ENCODE data around the gene PATZ1. TPM values are rescaled to one million over a fixed set of nuclear protein-coding genes. Genes with fewer than 3 reads are reported as not detected.
"Not testable (repeated sequence)": the region's sequence is repeated elsewhere in the genome, so short reads cannot be mapped to it uniquely, and the experiment has no call there.

Gene PATZ1
- total and polyA plus RNA-seq, 2 donors (not counting 1 experiment from before 2014, with no cell fraction given): 6.1 to 15.9 TPM

- Histone ChIP-seq H3K36me3 (ENCODE audit: control insufficient read depth, insufficient read depth, low read length) (peaks cover 3% of the 10 kb centered on the region), H4K20me1 (ENCODE audit: control insufficient read depth, extremely low read depth, insufficient read depth, low read length) (no peaks in the 10 kb centered on the region), H3K4me2 (ENCODE audit: extremely low read depth, insufficient read depth, low read length) (no peak overlapping the region), H3K9ac (ENCODE audit: insufficient read depth, low read length) (no peak overlapping the region), H3K9me3 (ENCODE audit: control insufficient read depth, insufficient read depth, low read depth, low read length) (no peaks in the 10 kb centered on the region), H3K79me2 (ENCODE audit: control insufficient read depth, insufficient read depth, low read length) (no peaks in the 10 kb centered on the region), H3K4me1 (ENCODE audit: control insufficient read depth, extremely low read depth, insufficient read depth, low read length) (no peaks in the 10 kb centered on the region), H3K27ac (ENCODE audit: insufficient read depth, low read length) (no peak overlapping the region), H3K4me3 (replicated peaks in 1 of 4; ENCODE audit: control extremely low read depth in 1 of 4, insufficient read depth in 1 of 4, low read depth in 3 of 4, low read length in 4 of 4) (no peak overlapping the region), H2AFZ (ENCODE audit: low read length) (no peak overlapping the region), H3K27me3 (ENCODE audit: control insufficient read depth, insufficient read depth, low read length) (no peaks in the 10 kb centered on the region)
- no peak for DNase-seq (ENCODE audit: low read depth in 2 of 2)
- TF ChIP-seq EZH2 (IDR thresholded peaks at IDR 0.05; ENCODE audit: low read length, missing control alignments): no peak
- TF ChIP-seq, protein P1, sequence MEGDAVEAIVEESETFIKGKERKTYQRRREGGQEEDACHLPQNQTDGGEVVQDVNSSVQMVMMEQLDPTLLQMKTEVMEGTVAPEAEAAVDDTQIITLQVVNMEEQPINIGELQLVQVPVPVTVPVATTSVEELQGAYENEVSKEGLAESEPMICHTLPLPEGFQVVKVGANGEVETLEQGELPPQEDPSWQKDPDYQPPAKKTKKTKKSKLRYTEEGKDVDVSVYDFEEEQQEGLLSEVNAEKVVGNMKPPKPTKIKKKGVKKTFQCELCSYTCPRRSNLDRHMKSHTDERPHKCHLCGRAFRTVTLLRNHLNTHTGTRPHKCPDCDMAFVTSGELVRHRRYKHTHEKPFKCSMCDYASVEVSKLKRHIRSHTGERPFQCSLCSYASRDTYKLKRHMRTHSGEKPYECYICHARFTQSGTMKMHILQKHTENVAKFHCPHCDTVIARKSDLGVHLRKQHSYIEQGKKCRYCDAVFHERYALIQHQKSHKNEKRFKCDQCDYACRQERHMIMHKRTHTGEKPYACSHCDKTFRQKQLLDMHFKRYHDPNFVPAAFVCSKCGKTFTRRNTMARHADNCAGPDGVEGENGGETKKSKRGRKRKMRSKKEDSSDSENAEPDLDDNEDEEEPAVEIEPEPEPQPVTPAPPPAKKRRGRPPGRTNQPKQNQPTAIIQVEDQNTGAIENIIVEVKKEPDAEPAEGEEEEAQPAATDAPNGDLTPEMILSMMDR (conservative IDR thresholded peaks at IDR 0.05 in 1 of 2, IDR thresholded peaks at IDR 0.05 in 1 of 2; ENCODE audit: low read depth in 1 of 2, low read length in 2 of 2): no peak
Measured at GRCh38 chr22:31323578-31324550, 22.3 kb downstream of the PATZ1 start.

DNA sequence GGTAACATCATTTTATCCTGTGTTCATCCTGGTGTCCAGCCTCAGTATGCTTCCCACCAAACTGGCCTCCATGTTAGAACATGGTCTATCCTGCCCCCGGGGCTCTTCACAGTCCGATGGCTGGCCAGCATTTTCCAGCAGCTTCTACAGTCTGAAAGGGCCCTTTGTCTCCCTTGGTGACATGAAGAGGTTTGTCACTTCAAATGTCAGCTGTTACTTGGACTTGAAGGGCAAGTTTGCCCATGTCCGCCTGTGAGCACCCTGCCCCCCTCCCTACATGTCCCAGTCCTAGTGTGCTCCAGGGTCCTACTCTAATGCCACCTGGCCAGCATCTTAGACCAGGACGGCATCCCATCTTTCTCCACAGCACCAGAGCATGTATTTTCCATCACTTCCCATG, 24.7 kb downstream of the PATZ1 start:
- TF ChIP-seq, protein P1 (conservative IDR thresholded peaks at IDR 0.05 in 1 of 2, IDR thresholded peaks at IDR 0.05 in 1 of 2; ENCODE audit: low read depth in 1 of 2, low read length in 2 of 2): no peak
- no peak for TF ChIP-seq EZH2 (IDR thresholded peaks at IDR 0.05; ENCODE audit: low read length, missing control alignments)
- no peak for DNase-seq (ENCODE audit: low read depth in 2 of 2)
- Histone ChIP-seq H3K79me2 (ENCODE audit: control insufficient read depth, insufficient read depth, low read length) (no peaks in the 10 kb centered on the region), H3K27me3 (ENCODE audit: control insufficient read depth, insufficient read depth, low read length) (no peaks in the 10 kb centered on the region), H3K4me1 (ENCODE audit: control insufficient read depth, extremely low read depth, insufficient read depth, low read length) (no peaks in the 10 kb centered on the region), H3K4me2 (ENCODE audit: extremely low read depth, insufficient read depth, low read length) (no peak overlapping the region), H2AFZ (ENCODE audit: low read length) (no peak overlapping the region), H3K9ac (ENCODE audit: insufficient read depth, low read length) (no peak overlapping the region), H3K27ac (ENCODE audit: insufficient read depth, low read length) (no peak overlapping the region), H3K9me3 (ENCODE audit: control insufficient read depth, insufficient read depth, low read depth, low read length) (no peaks in the 10 kb centered on the region), H3K36me3 (ENCODE audit: control insufficient read depth, insufficient read depth, low read length) (peaks cover 2% of the 10 kb centered on the region), H3K4me3 (replicated peaks in 1 of 4; ENCODE audit: control extremely low read depth in 1 of 4, insufficient read depth in 1 of 4, low read depth in 3 of 4, low read length in 4 of 4) (no peak overlapping the region), H4K20me1 (ENCODE audit: control insufficient read depth, extremely low read depth, insufficient read depth, low read length) (no peaks in the 10 kb centered on the region)

- not testable (repeated sequence) for H3K9ac ChIP-seq (ENCODE audit: insufficient read depth, low read length); H3K4me1 ChIP-seq (ENCODE audit: control insufficient read depth, extremely low read depth, insufficient read depth, low read length); H3K79me2 ChIP-seq (ENCODE audit: control insufficient read depth, insufficient read depth, low read length); H3K36me3 ChIP-seq (ENCODE audit: control insufficient read depth, insufficient read depth, low read length); H3K9me3 ChIP-seq (ENCODE audit: control insufficient read depth, insufficient read depth, low read depth, low read length); H3K4me2 ChIP-seq (ENCODE audit: extremely low read depth, insufficient read depth, low read length); DNase-seq (ENCODE audit: low read depth in 2 of 2); H2AFZ ChIP-seq (ENCODE audit: low read length); H4K20me1 ChIP-seq (ENCODE audit: control insufficient read depth, extremely low read depth, insufficient read depth, low read length); H3K27me3 ChIP-seq (ENCODE audit: control insufficient read depth, insufficient read depth, low read length); H3K4me3 ChIP-seq (replicated peaks in 1 of 4; ENCODE audit: control extremely low read depth in 1 of 4, insufficient read depth in 1 of 4, low read depth in 3 of 4, low read length in 4 of 4); H3K27ac ChIP-seq (ENCODE audit: insufficient read depth, low read length)
Measured at GRCh38 chr22:31314220-31314619, 31.9 kb downstream of the PATZ1 start.
